Breast epithelium (tissue), 3 donors: Measurements from ENCODE around the gene LDLR.

Experiments used
- CTCF ChIP-seq, 3 donors: fragments of 450-650 bp; IDR thresholded peaks; one replicate each; pipeline ENCODE4 v1.5.1; 2016 to 2017; ENCODE audit warnings: antibody characterized with exemption in 3 of 3, mild to moderate bottlenecking in 3 of 3, moderate library complexity in 3 of 3
- POLR2A ChIP-seq: fragments of 450-650 bp; IDR thresholded peaks from one replicate; pipeline ENCODE4 v1.6.1; 2016; ENCODE audit warnings: antibody characterized with exemption, mild to moderate bottlenecking, moderate library complexity
- POLR2AphosphoS5 ChIP-seq, 3 donors: sonication (generic); formaldehyde crosslinking; IDR thresholded peaks; one replicate each; pipeline ENCODE4 v1.6.1; 2017; ENCODE audit warnings: antibody characterized with exemption in 3 of 3

GRCh38 chr19:11176466-11177193 is 87.4 kb downstream of the LDLR start:
- TF ChIP-seq CTCF (IDR thresholded peaks at IDR 0.05) = no peak
- no peak for TF ChIP-seq POLR2A
- TF ChIP-seq POLR2AphosphoS5 (IDR thresholded peaks at IDR 0.05) = no peak
